ENCODE results near the gene RASSF3. TPM values are rescaled to one million over a fixed set of nuclear protein-coding genes. Genes with fewer than 3 reads are reported as not detected.
A peak's percentile ranks its signal among the peaks of the same experiment; 100 is the strongest.

Gene RASSF3
- total RNA-seq, 1 donor from 2014 or later = 37.1 TPM

- Mint-ChIP-seq H3K4me3 (no peak overlapping the region), H3K9me3 (no peaks in the 10 kb centered on the region), H3K4me1 (ENCODE audit: low read depth) (peaks cover 23% of the 10 kb centered on the region), H3K27ac (peak overlapping the region; percentile 63), H3K36me3 (ENCODE audit: low read depth) (peaks cover 48% of the 10 kb centered on the region), H3K27me3 (ENCODE audit: insufficient read depth) (no peaks in the 10 kb centered on the region)
- peak; percentile 16 for DNase-seq (ENCODE audit: low spot score)
- intact Hi-C loops (cut with micrococcal nuclease) = no loop called here
These were observed 127.2 kb downstream of the RASSF3 start for GRCh38 chr12:64737539-64737938.

DNA sequence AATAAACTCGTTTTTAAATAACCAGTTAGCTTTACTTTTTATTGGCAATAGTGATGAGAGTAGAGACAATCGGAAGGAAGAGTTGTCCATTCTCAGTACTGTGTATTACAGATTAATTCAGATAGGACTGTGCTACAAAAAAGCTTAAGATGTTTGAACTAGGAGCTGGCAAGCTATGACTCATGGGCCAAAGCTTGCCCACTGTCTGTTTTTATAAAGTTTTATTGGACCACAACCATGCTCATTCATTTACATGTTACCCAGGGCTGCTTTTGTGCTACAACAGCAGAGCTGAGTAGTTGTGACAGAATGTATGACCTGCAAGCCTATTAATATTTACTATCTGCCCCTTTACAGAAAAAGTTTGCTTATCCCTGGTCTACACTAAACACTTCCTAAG is 129.5 kb downstream of the RASSF3 start:
- no peaks in the 10 kb centered on the region for H3K27me3 Mint-ChIP-seq (ENCODE audit: insufficient read depth)
- no peak overlapping the region for H3K4me3 Mint-ChIP-seq
- H3K36me3 Mint-ChIP-seq (ENCODE audit: low read depth) = peaks cover 59% of the 10 kb centered on the region
- intact Hi-C loops (cut with micrococcal nuclease) = no loop called here
- no peak overlapping the region for H3K27ac Mint-ChIP-seq
- H3K4me1 Mint-ChIP-seq (ENCODE audit: low read depth) = peaks cover 23% of the 10 kb centered on the region
- DNase-seq (ENCODE audit: low spot score) = no peak
- H3K9me3 Mint-ChIP-seq = no peaks in the 10 kb centered on the region

DNA sequence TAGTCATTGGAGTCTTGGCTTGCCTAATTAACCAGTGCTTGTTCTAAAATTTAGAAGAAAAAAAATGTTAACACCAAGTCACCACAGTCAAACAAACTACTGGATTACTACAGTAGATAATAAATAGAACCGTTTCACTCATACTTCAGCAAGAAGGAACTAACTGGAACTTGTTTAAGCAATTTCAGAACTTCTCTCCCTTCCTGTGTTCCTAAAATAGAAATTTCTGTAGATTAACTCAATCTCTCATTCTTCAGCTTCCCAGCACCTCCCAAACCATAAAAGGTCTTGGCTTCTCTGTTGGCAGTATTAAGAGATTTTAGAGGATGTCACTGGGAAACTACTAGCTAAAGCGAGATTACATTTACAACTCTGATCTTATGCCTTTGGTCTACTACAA is 130.4 kb downstream of the RASSF3 start:
- intact Hi-C loops (cut with micrococcal nuclease) = no loop called here
- H3K4me1 Mint-ChIP-seq (ENCODE audit: low read depth) = peaks cover 23% of the 10 kb centered on the region
- no peak overlapping the region for H3K27ac Mint-ChIP-seq
- no peaks in the 10 kb centered on the region for H3K27me3 Mint-ChIP-seq (ENCODE audit: insufficient read depth)
- H3K36me3 Mint-ChIP-seq (ENCODE audit: low read depth) = peaks cover 61% of the 10 kb centered on the region
- no peak overlapping the region for H3K4me3 Mint-ChIP-seq
- no peaks in the 10 kb centered on the region for H3K9me3 Mint-ChIP-seq
- DNase-seq (ENCODE audit: low spot score) = no peak

DNA sequence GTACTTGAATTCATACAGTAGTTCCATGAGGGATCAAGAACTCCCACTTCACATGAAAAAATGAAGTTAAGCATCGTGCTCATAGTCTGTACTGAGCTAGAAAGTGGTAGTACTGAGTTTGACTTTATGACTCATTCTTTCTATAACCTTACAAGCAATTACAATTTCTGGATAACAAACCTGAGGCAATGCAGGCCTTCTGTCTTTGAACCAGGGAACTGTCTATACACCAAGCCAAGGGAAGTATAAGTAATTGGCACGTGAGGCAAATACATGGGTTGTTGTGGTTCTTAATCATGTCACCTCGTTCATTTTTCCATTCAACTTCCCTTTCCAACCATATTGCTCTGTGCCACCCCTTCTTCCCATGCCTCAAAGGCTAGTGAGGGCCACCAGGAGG is 132.1 kb downstream of the RASSF3 start:
- Mint-ChIP-seq H3K36me3 (ENCODE audit: low read depth) (peaks cover 57% of the 10 kb centered on the region), H3K27ac (no peak overlapping the region), H3K4me1 (ENCODE audit: low read depth) (peaks cover 10% of the 10 kb centered on the region), H3K9me3 (no peaks in the 10 kb centered on the region), H3K4me3 (no peak overlapping the region), H3K27me3 (ENCODE audit: insufficient read depth) (no peaks in the 10 kb centered on the region)
- intact Hi-C loops (cut with micrococcal nuclease) = no loop called here
- DNase-seq (ENCODE audit: low spot score) = no peak

- H3K27ac Mint-ChIP-seq = no peak overlapping the region
- no peak overlapping the region for H3K4me3 Mint-ChIP-seq
- H3K27me3 Mint-ChIP-seq (ENCODE audit: insufficient read depth) = no peaks in the 10 kb centered on the region
- intact Hi-C loops (cut with micrococcal nuclease) = no loop called here
- DNase-seq (ENCODE audit: low spot score) = no peak
- no peaks in the 10 kb centered on the region for H3K9me3 Mint-ChIP-seq
- peaks cover 56% of the 10 kb centered on the region for H3K36me3 Mint-ChIP-seq (ENCODE audit: low read depth)
- H3K4me1 Mint-ChIP-seq (ENCODE audit: low read depth) = peaks cover 5% of the 10 kb centered on the region
These were observed 132.9 kb downstream of the RASSF3 start for GRCh38 chr12:64743206-64743605.

DNA sequence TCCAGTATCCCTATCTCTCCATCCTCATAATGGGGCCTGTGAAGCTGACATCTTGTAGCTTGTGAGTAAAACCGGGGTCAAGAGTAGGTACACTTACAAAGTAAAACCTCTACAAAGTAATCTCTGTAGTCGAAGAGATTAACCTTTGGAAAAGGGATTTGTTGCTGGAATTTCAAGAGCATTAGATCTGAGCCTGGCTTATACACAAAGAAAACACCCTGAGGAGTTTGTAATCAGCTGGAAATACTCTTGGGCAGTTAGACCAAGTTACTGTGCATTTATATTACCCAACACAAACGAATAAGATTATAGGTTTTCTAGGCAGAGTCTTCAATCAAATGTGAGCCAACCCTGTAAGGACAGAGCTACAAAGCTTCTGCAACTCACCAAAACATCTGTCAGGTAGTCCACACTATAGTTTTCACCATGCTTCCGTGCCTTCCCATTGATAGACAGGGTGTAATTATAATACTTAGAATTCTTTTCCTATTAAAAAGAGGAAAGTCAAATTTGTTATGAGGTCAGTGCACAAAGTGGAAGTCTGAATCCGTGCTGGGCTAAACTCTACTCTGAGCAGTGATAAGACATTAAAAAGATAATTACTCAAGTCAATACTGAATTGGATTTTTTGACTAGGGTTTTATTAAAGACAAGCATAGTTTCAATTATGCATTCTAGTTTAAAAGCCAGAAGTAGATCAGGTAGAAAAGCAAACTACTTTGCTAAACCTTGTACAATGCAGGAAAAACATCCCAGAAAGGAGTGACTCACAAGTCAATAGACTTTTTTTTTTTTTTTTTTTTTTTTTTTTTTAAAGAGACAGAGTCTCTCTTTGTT is 134.3 kb downstream of the RASSF3 start:
- no peaks in the 10 kb centered on the region for H3K4me1 Mint-ChIP-seq (ENCODE audit: low read depth)
- DNase-seq (ENCODE audit: low spot score) = no peak
- H3K9me3 Mint-ChIP-seq = no peaks in the 10 kb centered on the region
- H3K4me3 Mint-ChIP-seq = no peak overlapping the region
- peaks cover 47% of the 10 kb centered on the region for H3K36me3 Mint-ChIP-seq (ENCODE audit: low read depth)
- no peaks in the 10 kb centered on the region for H3K27me3 Mint-ChIP-seq (ENCODE audit: insufficient read depth)
- no peak overlapping the region for H3K27ac Mint-ChIP-seq
- intact Hi-C loops (cut with micrococcal nuclease) = loop anchor here (2.0 kb wide), 1 partner anchor 14 kb away; the partner anchor contains the start of gene GNS

- Mint-ChIP-seq H3K9me3 (no peaks in the 10 kb centered on the region), H3K36me3 (ENCODE audit: low read depth) (peaks cover 44% of the 10 kb centered on the region), H3K4me1 (ENCODE audit: low read depth) (no peaks in the 10 kb centered on the region), H3K4me3 (no peak overlapping the region), H3K27me3 (ENCODE audit: insufficient read depth) (no peaks in the 10 kb centered on the region), H3K27ac (no peak overlapping the region)
- DNase-seq (ENCODE audit: low spot score) = no peak
- intact Hi-C loops (cut with micrococcal nuclease) = loop anchor here (2.0 kb wide), 1 partner anchor 13 kb away; the partner anchor contains the start of gene GNS
These were observed 135.0 kb downstream of the RASSF3 start for GRCh38 chr12:64745259-64745807.

GRCh38 chr12:64745980-64746379 is 135.7 kb downstream of the RASSF3 start:
- Mint-ChIP-seq H3K4me1 (ENCODE audit: low read depth) (no peaks in the 10 kb centered on the region), H3K36me3 (ENCODE audit: low read depth) (peaks cover 39% of the 10 kb centered on the region), H3K4me3 (no peak overlapping the region), H3K27ac (no peak overlapping the region), H3K9me3 (no peaks in the 10 kb centered on the region), H3K27me3 (ENCODE audit: insufficient read depth) (no peaks in the 10 kb centered on the region)
- DNase-seq (ENCODE audit: low spot score) = no peak
- intact Hi-C loops (cut with micrococcal nuclease) = loop anchor here (2.0 kb wide), 1 partner anchor 13 kb away; the partner anchor contains the start of gene GNS

- Mint-ChIP-seq H3K4me3 (no peak overlapping the region), H3K27ac (no peak overlapping the region), H3K4me1 (ENCODE audit: low read depth) (no peaks in the 10 kb centered on the region), H3K9me3 (no peaks in the 10 kb centered on the region), H3K27me3 (ENCODE audit: insufficient read depth) (no peaks in the 10 kb centered on the region), H3K36me3 (ENCODE audit: low read depth) (peaks cover 34% of the 10 kb centered on the region)
- intact Hi-C loops (cut with micrococcal nuclease) = no loop called here
- DNase-seq (ENCODE audit: low spot score) = no peak
These were observed 136.4 kb downstream of the RASSF3 start for GRCh38 chr12:64746663-64747062.

Other genes with a start within 250 kb of the RASSF3 start
- gene C12orf56, start 219.7 kb upstream of the RASSF3 start, total RNA-seq = 0.15 TPM in 1 of 2 replicates, not detected in the other
- gene XPOT, start 206.1 kb upstream of the RASSF3 start, total RNA-seq = 145 and 146 TPM in 2 replicates
- 33.6 and 42.4 TPM in 2 replicates for gene TBK1, start 158.4 kb upstream of the RASSF3 start, total RNA-seq
- 20.6 and 21.3 TPM in 2 replicates for gene GNS, start 148.9 kb downstream of the RASSF3 start, total RNA-seq
- 1.1 and 1.6 TPM in 2 replicates for gene TBC1D30, start 214.2 kb downstream of the RASSF3 start, total RNA-seq